HepG2 (cell line): ENCODE data around the gene PRKAG3. TPM values are rescaled to one million over a fixed set of nuclear protein-coding genes. Genes with fewer than 3 reads are reported as not detected.

ENCODE experiments used
- ARID4A ChIP-seq: sonication (generic); formaldehyde crosslinking; IDR thresholded peaks from 2 replicates; pipeline ENCODE4 v1.5.0; 2020; ENCODE audit warnings: mild to moderate bottlenecking, missing genetic modification reagents, borderline replicate concordance
- ELF3 ChIP-seq: IDR thresholded peaks from 2 replicates; pipeline ENCODE4 v1.6.1; 2016; ENCODE audit warnings: missing genetic modification reagents, missing compliant biosample characterization
- FOXP4 ChIP-seq: sonication (generic); formaldehyde crosslinking; IDR thresholded peaks from 2 replicates; pipeline ENCODE4 v1.4.0; 2020; ENCODE audit warnings: missing genetic modification reagents
- HNF4G ChIP-seq, 2 experiments: sonication (generic) in 1 of 2; formaldehyde crosslinking in 1 of 2; IDR thresholded peaks; 2 replicates each; pipeline versions ENCODE4 v1.4.0 to v1.6.1; 2011 to 2020; ENCODE audit warnings: borderline replicate concordance in 2 of 2, low read depth in 2 of 2, mild to moderate bottlenecking in 2 of 2, low read length in 1 of 2, missing genetic modification reagents in 1 of 2, moderate library complexity in 1 of 2
- HNRNPUL1 ChIP-seq: fragments of 200-400 bp; formaldehyde crosslinking; IDR thresholded peaks from 2 replicates; pipeline ENCODE4 v1.6.1; 2017; ENCODE audit warnings: low read depth, mild to moderate bottlenecking, low read length, moderate library complexity
- LBX2 ChIP-seq: sonication (generic); formaldehyde crosslinking; IDR thresholded peaks from 2 replicates; pipeline ENCODE4 v1.5.0; 2020; ENCODE audit warnings: missing genetic modification reagents, mild to moderate bottlenecking, borderline replicate concordance
- MAX ChIP-seq: IDR thresholded peaks from 2 replicates; pipeline ENCODE4 v1.6.1; 2012; ENCODE audit warnings: inconsistent platforms
- NR2F6 ChIP-seq, 2 experiments: IDR thresholded peaks; 2 replicates each; pipeline ENCODE4 v1.6.1; 2016; ENCODE audit warnings: antibody characterized with exemption in 1 of 2, mild to moderate bottlenecking in 1 of 2
- PPARG ChIP-seq: conservative IDR thresholded peaks from 2 replicates; pipeline ENCODE4 v1.6.1; 2016; ENCODE audit warnings: missing biosample characterization, missing genetic modification reagents
- RERE ChIP-seq: IDR thresholded peaks from 2 replicates; pipeline ENCODE4 v1.6.1; 2016; ENCODE audit warnings: low read depth, missing genetic modification reagents, missing compliant biosample characterization
- ZBTB25 ChIP-seq: IDR thresholded peaks from 2 replicates; pipeline ENCODE4 v1.6.1; 2018; ENCODE audit warnings: missing genetic modification reagents
- ZNF205 ChIP-seq: IDR thresholded peaks from 2 replicates; pipeline ENCODE4 v1.6.1; 2018; ENCODE audit warnings: missing biosample characterization, missing genetic modification reagents
- ZNF24 ChIP-seq: fragments of 450-650 bp; IDR thresholded peaks from 2 replicates; pipeline ENCODE4 v1.6.1; 2017; ENCODE audit warnings: antibody characterized with exemption, mild to moderate bottlenecking
- ZNF644 ChIP-seq: IDR thresholded peaks from 2 replicates; pipeline ENCODE4 v1.6.1; 2016; ENCODE audit warnings: low read depth
- polyA plus RNA-seq, 8 experiments: library from polyadenylated mRNA; depleted of rRNA in 3 of 8; stranded (reverse) in 7 of 8; unstranded in 1 of 8; fragments of >200 nt; fragmentation: Illumina TruSeq in 4 of 8; extraction: Trizol in 4 of 8; gene quantifications; 2 replicates each; pipeline versions ENCODE4 v1.2.1 to v1.2.3, GENCODE V29; 2011 to 2016; ENCODE audit warnings: low read depth in 4 of 8, missing spikeins in 1 of 8, mixed read lengths in 1 of 8; ENCODE audit not compliant: insufficient read depth in 1 of 8
- total RNA-seq, 5 experiments: library from RNA; depleted of rRNA; stranded (reverse); fragments of >200 nt; fragmentation: Illumina TruSeq; extraction: Trizol; gene quantifications; 2 replicates each; pipeline ENCODE4 v1.2.3, GENCODE V29; 2016; ENCODE audit warnings: low read depth in 1 of 5

PRKAG3 gene
- total and polyA plus RNA-seq, 2 of the 13 experiments (the other 11 are each of a cell fraction or from before 2014, with no cell fraction given), result not detected

- peak; percentile 60; the same call in 1 of the 2 replicates for TF ChIP-seq RERE (CRISPR knock-in tag)
- peak; percentile 60 for TF ChIP-seq NR2F6 (IDR thresholded peaks at IDR 0.05)
- peak; percentile 66 for TF ChIP-seq NR2F6 (CRISPR knock-in tag; IDR thresholded peaks at IDR 0.05)
- peak; percentile 13; the same call in 1 of the 2 replicates for TF ChIP-seq HNF4G (IDR thresholded peaks at IDR 0.05; ENCODE audit: borderline replicate concordance, low read depth, low read length)
- 0 out of 2 replicates have a peak, but pooled peaks have one; percentile 46 for TF ChIP-seq HNF4G (CRISPR knock-in tag; IDR thresholded peaks at IDR 0.05; ENCODE audit: borderline replicate concordance, low read depth)
- peak; percentile 61; the same call in 1 of the 2 replicates for TF ChIP-seq ELF3 (CRISPR knock-in tag)
- peak; percentile 53; the same call in 1 of the 2 replicates for TF ChIP-seq ARID4A (CRISPR knock-in tag)
- peak; percentile 84 for TF ChIP-seq FOXP4 (CRISPR knock-in tag)
- TF ChIP-seq LBX2 (CRISPR knock-in tag), result no peak
- TF ChIP-seq ZNF644, result peak; percentile 90
- TF ChIP-seq ZNF24, result peak; percentile 66; the same call in 1 of the 2 replicates
- peak; percentile 61; the same call in 1 of the 2 replicates for TF ChIP-seq ZBTB25 (CRISPR knock-in tag)
- peak; percentile 69; the same call in 1 of the 2 replicates for TF ChIP-seq PPARG (CRISPR knock-in tag)
- peak; percentile 45 for TF ChIP-seq MAX
- TF ChIP-seq ZNF205 (CRISPR knock-in tag), result peak; percentile 60; the same call in 1 of the 2 replicates
- no peak for TF ChIP-seq HNRNPUL1
Observed at GRCh38 chr2:218806346-218806978, 25.1 kb downstream of the PRKAG3 start (continued).
